Activated T-helper 1 cell treated with anti-CD3 and anti-CD28 coated beads, Interleukin-12 subunit alpha, Interleukin-12 subunit beta, Interleukin-2, Interleukin-4 antibody, amounts not matched to agents 30 ng/mL and 10 ng/mL and 1 ng/mL, durations not matched to agents 14 hours and 24 hours and 36 hours (primary cell): Measurements from ENCODE around the gene FAM72C. TPM values are rescaled to one million over a fixed set of nuclear protein-coding genes. Genes with fewer than 3 reads are reported as not detected.
"Not testable (repeated sequence)": the region's sequence is repeated elsewhere in the genome, so short reads cannot be mapped to it uniquely, and the experiment has no call there.

Experiments used
- DNase-seq: peaks from one replicate; pipeline ENCODE4 v3.0.0; 2021; ENCODE audit warnings: low spot score
- H3K27ac Mint-ChIP-seq: one replicate; pipeline ENCODE4 v1.8.0; 2021; ENCODE audit warnings: mild to moderate bottlenecking, mixed read lengths
- H3K27me3 Mint-ChIP-seq: one replicate; pipeline ENCODE4 v1.8.0; 2022; ENCODE audit warnings: mild to moderate bottlenecking, moderate library complexity, mixed read lengths; ENCODE audit not compliant: insufficient read depth
- H3K36me3 Mint-ChIP-seq: one replicate; pipeline ENCODE4 v1.8.0; 2021; ENCODE audit warnings: low read depth, mixed read lengths
- H3K4me1 Mint-ChIP-seq: one replicate; pipeline ENCODE4 v1.8.0; 2021; ENCODE audit warnings: low read depth, mixed read lengths
- H3K4me3 Mint-ChIP-seq: one replicate; pipeline ENCODE4 v1.8.0; 2021; ENCODE audit warnings: mild to moderate bottlenecking, moderate library complexity, mixed read lengths
- H3K9me3 Mint-ChIP-seq: one replicate; pipeline ENCODE4 v1.8.0; 2021; ENCODE audit warnings: mixed read lengths
- intact Hi-C: fragments of 100-400 bp; cut with micrococcal nuclease; formaldehyde crosslinking; loops from one replicate; pipeline ENCODE4 v1.15.1; 2024
- total RNA-seq: library from RNA; stranded (reverse); gene quantifications from 2 replicates; pipeline ENCODE4 v1.2.3, GENCODE V29; 2022

Gene FAM72C
- total RNA-seq, 1 donor from 2014 or later: 11.3 TPM

DNA sequence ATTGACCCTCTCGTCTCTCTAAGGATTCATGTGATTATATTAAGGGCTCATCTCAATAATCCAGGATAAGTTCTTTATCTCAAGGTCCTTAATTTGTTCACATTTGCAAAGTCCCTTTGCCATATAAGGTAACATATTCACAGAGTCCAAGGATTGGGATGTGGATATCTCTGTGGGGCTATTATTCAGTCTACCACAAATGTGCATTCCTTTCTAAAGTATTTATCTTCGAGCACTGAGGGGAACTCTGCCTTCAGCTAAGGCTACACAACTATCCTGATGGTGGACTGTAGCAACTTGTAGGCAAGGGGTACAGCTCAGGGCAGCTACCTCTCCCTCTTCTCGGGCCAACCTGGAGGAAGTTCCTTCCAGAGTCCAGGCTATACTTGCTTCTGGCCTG is 53.2 kb downstream of the FAM72C start:
- H3K36me3 Mint-ChIP-seq, H3K4me1 Mint-ChIP-seq, H3K4me3 Mint-ChIP-seq, H3K27ac Mint-ChIP-seq, H3K9me3 Mint-ChIP-seq, DNase-seq, H3K27me3 Mint-ChIP-seq, intact Hi-C loops: not testable (repeated sequence)

DNA sequence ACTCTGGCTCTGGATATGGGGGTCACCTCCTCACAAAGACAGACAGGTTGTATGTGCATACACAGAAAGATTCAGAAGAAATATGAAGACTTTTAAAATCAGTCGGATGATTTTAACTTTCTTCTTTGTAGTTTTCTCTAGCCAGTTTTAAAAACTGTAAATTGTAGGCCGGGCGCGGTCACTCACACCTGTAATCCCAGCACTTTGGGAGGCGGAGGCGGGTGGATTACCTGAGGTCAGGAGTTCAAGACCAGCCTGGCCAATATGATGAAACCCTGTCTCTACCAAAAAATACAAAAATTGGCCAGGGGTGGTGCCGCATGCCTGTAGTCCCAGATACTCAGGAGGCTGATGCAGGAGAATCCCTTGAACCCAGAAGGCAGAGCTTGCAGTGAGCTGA is 58.1 kb downstream of the FAM72C start:
- H3K36me3 Mint-ChIP-seq, DNase-seq, H3K27ac Mint-ChIP-seq, H3K9me3 Mint-ChIP-seq, H3K4me3 Mint-ChIP-seq, H3K27me3 Mint-ChIP-seq, H3K4me1 Mint-ChIP-seq, intact Hi-C loops: not testable (repeated sequence)
